Stimulated activated CD8-positive, alpha-beta memory T cell treated with anti-CD3 and anti-CD28 coated beads, Interleukin-12 subunit alpha, Interleukin-12 subunit beta, amount 100 ng/mL, for 24 hours (primary cell): ENCODE results near the gene RANBP1.

ENCODE experiments used
- DNase-seq: peaks from one replicate; pipeline ENCODE4 v3.0.0-alpha.2; 2020; ENCODE audit errors: extremely low read depth

The RANBP1 gene

DNA sequence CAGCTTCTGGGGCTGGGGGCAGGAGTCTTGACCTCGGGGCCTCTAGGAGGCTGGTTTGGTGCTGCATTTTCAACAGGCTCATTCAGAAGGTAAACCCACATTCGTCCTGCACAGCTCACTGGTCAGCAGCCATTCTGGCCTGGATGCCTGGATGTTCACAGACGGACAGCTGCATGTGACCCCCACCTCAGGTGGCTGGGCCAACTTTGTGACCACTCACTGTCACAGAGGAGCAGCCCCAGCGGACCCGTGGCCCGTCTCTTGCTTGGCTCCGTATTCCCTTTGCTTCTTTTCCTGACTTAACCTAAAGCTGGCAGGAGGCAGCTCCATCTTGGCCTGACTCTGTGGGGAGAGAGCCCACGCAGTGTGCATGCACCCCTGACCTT is 27.6 kb upstream of the RANBP1 start:
- DNase-seq, result no peak

DNA sequence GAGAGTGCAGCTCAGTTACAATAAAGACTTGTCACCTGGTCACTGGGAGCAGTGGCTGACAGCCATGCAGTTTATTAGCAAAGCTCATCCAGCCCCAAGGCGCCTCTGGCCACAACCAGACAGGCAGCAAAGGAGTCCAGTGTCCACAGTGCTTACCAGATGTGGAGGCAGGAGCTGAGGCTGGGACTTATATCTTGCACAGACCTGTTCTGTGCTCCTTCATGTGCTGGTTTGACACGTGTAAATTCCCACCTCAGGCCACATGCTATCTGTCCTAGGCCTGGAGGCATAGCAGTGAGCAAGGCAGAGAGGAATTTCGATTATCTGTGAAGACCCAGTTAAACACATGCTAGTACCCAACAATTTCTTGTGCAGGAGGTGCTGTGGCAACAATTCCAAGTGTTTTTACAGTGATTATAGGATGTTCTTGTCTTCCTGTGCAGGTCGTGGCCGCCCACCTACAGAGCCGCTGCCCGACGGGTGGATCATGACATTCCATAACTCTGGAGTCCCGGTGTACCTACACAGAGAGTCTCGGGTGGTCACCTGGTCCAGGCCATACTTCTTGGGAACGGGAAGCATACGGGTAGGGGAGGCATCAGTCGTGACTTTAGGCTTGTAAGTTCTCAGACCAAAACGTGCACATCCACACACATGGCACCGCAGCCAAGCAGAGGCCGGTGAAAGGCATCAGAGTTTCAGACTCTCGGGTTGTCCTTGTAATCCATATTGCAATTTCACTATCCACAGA is 26.5 kb upstream of the RANBP1 start:
- no peak for DNase-seq

DNA sequence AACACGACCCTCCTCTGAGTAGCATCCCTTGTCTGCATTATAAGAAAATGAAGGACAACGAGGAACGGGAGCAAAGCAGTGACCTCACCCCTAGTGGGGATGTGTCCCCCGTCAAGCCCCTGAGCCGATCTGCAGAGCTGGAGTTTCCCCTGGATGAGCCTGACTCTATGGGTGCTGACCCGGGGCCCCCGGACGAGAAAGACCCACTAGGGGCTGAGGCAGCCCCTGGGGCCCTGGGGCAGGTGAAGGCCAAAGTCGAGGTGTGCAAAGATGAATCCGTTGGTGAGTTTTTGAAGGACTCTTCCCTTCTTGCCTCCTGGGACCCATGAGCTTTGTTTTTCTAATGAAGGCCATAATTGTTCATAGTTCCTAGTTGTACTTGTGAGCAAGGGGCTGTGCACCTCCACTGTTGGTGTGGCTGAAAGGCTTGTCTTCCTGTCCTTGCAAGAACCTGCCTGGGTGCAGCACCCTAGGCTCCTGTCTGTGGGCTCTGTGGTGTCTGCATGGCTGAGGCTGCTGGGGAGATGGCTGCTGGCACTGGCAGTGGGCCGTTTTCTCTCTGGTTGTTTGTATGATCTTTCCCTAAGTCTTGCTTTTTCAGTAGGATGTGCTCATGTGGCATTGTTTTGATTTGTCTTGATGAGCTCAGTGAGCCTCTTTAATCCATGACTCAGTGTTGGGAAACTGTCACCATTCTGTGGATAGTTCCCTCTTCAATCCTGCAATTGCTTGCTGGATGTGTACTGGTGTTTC is 25.8 kb upstream of the RANBP1 start:
- DNase-seq, result no peak

DNA sequence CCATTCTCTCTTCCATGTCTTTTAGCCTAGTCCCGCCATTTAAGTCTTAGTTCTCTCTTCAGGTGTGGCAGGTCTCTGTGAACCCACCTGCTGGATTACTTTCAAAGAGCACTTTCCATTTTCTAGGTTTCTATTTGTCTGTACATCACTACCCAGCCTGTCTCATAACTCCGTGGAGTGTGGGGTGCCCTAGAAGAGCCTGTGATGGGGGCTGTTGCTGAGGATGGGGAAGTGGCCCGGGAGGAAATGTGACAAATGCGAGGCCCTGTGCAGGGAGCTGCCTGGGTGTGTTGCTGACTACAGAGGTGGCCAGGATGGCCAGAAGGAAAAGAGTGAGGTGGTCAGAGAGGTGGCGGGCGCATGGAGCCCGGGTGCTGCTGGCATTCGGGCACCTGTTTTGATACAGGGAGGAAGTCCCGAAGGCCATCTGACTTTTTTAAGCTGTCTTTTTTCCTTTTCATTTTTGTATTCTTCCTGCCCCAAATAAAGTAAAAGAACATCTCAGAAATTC is 25.1 kb upstream of the RANBP1 start:
- DNase-seq, result no peak

DNA sequence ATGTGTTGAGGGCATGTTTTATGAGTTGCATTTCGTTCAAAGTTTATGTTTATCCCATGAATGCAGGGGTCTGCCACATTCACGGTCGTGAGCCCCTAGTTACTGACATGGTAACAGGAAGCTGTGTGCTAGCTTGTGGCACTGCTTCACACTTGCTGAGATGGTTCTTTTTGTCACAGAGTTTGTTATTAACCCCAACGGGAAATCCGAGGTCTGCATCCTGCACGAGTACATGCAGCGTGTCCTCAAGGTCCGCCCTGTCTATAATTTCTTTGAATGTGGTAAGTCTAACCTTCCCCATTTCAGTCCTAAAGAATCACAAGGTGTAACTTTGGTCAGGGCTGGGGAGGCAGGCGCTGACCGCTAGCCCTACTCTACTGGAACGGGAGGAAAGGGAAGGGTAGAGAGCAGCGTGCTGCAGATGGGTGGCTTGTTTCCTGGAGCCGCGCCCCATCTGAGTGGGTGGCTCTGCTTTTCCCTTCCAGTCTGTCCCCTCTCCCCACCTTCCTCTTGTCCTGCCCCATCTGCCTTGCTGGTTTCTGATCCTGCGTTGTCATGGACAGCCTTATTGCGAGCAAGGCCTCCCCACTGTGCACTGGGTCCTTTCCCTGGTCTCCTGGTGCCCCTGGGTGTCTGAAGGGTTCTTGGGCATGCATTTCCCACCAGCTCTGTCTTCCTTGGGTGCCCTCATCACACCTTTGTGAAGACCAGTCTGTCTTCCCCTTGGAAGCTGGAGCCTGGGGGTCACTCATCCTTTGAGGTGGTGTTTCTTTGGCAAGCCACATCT is 24.0 kb upstream of the RANBP1 start:
- no peak for DNase-seq

DNA sequence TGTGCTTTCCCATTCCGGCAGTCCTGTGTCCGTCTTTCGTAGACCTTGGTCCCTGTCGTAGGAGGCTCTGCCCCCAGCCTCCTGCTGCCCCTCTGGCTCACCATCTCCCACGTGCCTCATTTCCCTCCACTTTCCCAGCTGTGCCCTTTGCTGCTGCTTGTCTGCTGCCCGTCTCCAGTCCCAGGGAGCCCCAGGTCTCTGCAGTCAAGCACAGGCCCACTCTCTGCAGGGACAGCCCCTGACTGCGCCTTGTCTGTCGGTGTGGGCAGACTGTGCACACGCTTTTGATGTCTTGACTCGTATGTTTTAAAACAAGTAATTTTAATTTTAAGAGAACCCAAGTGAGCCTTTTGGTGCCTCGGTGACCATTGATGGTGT is 23.4 kb upstream of the RANBP1 start:
- DNase-seq, result no peak

DNA sequence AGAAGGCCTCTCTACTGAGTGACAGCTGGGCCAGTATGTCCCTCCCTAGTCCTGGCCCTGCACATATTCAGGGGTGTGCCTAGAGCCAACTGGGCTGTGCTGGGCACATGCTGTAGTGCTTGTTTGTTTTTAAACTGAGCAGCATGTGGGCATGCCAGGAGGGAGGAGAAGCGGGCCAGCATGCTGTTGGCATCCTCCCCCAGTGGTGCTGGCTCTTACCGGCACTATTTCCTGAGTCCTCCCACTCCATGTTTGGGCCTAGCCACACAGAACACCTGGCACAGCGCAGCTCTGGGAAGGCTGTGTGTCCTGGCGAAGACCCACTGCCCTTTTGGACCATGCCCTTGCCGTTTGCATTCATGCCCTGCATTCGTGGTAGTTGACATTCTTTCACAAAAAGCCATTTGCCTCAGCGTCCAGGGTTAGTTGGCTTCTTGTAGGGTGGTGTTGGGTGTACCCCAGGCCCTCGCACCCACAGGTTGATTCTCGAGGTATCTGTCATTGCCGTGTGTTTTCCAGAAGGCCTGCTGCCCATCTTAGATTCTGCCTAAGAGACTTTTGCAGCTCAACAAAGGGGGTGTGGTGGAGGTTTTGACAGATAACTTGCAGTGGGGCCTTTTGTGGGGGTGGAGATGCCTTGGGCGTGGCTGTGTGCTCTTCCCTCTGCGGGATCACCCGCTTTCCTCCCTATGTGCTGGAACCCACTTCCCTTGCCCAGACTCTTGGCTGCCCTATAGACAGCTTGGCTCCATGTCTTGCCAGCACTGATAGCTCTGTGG is 22.3 kb upstream of the RANBP1 start:
- DNase-seq, result no peak

DNA sequence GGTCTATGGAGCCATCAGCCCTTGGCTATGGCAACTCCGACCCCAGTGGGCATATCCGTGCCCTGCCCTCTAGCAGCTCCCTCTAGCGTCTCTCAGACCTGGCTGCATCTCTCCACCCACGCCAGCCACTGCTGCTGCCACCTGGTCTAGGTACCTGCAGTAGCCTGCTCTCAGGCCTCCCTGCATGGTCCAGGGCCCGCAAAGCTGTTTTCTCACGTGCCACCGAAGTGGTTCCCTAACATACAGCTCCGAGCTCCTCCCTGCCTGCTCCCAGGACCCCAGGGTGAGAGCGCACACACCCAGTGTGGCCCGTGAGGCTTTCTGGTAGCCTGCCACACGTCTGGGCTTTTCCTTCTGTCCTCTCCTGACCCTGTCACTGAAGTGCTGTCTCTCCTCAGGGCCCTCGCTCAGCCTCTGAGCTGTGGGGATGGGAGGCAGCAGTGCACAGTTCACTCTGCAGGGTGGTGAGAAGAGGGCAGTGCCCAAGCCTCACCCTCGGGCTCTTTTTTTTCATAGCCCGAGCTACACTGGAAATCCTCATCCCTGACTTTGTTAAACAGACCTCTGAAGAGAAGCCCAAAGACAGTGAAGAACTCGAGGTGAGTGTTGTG is 21.6 kb upstream of the RANBP1 start:
- no peak for DNase-seq

DNA sequence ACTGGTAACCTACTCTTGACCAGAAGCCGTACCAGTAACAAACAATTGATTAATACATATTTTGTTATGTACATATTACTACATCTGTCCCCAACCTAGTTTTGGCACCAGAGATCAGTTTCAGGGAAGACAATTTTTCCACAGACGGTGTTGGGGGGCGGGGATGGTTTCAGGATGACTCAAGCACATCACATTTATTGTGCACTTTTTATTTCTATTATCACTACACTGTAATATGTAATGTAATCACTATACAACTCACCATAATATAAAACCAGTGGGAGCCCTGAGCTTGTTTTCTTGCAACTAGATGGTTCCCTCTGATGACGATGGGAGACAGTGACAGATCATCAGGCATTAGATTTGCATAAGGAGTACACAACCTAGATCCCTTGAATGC is 20.4 kb upstream of the RANBP1 start:
- no peak for DNase-seq

DNA sequence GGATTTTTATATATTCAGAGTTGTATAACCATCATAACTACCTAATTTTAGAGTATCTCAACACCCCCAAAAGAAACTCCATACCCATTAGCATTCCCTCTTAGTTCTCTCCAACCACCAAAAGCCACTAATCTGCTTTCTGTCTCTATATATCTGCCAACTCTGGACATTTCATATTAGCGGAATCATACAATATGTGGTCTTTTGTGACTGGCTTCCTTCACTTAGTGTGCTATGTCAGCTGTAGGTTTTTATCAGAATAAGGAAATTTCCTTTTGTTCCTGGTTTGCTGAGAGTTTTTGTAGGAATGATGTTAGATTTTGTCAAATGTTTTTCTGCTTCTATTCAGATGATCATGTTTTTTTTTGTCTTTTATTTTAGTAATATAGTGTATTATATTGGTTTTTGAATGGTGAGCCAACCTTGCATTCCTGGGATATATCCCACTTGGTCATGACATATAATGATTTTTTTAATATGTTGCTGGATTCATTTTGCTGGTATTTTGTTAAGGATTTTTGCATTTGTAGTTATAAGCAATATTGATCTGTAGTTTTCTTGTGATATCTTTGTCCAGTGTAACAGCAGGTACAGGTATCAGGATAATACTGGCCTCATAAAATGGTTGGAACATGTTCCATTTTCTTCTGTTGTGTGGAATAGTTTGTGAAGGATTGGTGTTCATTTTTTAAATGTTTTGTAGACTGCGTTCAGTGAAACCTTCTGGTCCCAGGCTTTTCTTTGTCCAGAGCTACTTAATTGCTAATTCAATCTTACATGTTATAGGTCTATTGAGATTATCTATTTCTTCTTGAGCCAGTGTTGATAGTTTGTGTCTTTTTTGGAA is 19.1 kb upstream of the RANBP1 start:
- DNase-seq, result no peak

DNA sequence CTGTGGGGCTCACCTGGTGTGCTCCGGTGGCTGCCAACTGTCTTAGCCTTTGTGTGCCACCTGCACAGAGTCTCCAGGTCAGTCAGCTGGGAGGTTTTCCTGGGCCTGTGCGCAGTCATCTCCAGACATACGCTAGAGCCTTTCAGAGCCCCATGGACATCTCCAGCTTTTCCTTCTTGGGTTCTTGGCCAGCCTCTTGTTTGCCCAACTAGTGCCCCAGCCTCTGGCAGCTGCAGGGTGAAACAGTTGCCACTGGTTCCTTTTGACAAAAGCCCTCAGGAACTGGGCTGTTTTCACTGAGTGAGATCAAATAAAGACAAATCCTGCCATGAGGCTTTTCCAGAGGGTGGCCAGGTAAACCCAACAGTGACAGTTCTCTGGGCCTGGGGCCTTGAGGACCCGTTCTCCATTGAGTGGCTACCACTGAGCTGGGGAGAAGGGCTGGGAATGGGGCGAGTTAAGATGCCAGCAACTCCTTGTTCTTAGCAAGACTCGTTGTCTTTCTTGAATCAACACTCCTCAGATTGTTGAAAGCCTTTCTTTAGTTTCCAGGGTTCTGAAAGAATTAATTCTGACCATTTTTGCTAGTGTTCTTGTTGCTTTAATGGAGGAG is 16.7 kb upstream of the RANBP1 start:
- no peak for DNase-seq

DNA sequence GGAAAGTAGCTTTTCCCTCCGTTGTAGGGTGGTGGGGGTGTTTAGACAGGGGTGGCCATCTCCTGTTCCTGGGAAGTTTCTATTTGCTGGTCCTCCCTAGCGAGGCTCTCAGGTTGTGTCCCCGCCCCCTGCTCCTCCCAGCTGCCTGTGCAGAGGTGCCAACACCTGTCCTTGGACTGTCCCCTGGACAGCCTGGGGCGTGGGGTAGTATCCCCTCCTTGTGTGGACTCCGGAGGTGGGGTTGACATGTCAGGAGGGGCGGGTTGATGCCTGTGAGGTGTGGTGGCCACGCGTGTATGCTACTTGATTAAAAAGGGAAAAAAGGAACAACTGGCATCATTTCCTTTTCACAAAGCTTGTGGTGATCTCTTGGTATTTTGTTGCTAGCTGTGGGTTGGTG is 14.3 kb upstream of the RANBP1 start:
- DNase-seq, result no peak

DNA sequence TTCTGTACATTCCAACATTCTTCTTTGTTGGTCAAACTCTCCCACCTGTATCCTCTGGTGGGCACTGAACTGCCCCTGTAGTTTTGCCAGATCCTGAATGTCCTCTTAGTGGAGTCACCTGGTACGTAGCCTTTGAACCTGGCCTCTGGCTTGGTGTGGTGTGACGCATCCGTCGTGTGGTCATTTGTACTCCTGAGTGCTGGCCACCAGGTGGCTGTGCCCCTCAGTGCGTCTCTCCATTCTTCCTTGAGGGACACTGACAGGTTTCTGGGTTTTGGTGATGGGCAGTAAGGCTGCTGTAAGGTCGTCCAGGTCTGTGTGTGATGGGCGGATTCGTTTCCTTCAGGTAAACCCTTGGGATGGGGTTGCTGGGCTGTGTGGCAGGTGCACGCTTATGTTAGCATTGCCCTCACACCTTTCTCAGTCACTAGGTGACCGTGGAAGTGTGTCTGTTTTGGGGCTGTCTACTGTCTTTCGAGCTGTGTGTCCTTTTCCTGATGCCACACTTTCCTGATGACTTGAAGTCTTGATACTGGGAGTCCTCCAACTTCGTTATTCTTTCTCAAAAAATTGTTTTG is 13.6 kb upstream of the RANBP1 start:
- no peak for DNase-seq

DNA sequence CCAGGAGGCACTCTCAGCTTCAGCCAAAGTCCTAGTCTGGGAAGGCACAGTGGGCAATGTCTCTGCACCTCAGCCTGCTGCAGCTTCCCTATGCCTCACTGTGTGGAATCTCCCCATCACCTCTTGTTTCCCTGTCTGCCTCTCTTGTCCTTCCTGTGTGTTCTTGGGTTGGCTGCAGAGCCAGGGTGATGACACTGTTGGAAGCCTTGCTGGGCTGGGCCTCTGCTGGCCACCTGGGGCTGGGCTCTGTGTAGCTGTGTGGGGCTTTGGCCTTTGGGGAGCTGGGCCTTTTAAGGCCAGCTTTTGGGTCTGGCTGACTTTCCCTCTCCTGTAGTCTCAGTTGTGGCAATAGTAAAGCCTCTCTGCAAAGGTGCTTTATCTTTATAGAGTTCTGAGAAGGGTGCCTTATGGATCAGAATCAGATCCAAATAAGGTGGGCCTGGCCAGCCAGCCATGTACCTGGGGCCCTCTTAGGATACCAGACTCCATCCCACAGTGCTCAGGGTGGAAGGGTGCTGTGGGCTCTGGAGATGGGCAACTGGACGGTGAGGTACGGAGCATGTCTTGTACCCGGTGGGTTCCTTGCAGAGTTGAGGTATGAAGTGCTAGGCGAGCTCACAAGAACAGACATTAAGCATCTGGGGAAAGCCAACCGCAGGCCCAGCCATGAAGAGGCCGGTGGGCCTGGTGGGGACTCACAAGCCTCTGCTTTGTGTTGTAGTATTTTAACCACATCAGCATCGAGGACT is 10.3 kb upstream of the RANBP1 start:
- DNase-seq, result no peak

DNA sequence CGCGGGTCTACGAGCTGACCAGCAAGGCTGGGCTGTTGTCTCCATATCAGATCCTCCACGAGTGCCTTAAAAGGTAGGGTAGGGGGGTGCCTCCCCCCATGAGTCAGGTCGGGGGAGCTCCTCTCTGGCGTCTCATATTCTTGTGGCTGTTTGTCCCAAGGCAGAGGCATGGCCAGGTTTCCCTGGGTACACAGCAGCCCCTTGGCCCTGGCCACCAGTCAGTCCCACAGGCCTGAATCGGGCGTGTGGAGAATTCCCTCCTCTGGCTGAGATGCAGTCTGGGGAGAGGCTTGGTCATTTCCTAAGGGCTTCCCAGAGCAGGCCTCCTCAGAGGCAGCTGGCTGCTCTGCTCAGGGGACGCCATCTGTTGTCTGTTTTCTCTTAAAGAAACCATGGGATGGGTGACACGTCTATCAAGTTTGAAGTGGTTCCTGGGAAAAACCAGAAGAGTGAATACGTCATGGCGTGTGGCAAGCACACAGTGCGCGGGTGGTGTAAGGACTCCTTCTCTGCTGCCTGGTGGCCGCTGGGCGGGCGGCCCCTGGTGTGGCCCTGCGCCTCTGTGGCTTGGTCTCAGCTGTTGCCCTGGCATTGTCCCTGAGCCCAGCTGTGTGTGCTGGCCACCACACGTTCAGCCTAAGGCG is 9.6 kb upstream of the RANBP1 start:
- no peak for DNase-seq

DNA sequence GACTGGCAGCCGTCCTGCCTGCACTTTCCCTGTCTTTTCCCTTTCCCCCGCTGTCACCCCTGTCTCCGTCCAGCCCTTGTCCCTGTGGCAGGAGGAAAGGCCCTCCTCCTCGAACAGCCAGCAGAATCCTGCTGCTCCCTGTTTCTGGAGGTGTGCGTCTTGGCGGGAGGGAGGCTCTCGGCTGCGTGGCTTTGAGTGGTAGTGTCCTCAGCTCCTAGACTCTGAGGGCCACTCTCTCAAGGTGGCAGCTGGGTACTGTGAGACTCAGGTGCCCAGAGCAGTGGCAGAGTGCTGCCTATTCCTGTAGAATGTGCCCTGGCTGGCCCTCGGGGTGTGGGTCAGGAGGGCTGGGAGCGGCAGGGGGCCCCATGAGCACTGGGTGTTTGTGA is 9.1 kb upstream of the RANBP1 start:
- no peak for DNase-seq

DNA sequence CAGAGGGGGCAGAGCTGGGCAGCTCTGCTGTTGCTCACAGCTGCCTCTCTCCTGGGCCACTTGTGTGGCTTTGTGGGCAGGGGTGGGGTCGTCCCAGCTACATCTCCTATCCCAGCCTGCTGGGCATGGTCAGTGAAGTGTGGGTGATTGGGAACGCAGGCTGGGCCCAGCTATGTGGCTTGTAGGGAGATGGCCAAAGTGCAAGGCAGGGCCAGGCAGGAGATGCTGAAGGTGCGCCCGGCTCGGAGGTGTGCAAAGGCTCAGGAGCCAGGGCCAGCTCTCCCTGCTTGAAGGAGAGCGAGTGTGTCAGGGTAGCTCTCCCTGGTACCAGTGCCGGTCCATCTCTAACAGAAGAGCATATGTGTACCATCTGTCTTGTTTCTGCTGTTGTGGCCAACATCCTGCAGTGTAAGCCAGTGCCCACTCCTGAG is 8.4 kb upstream of the RANBP1 start:
- no peak for DNase-seq
